Smooth muscle cell of trachea (primary cell): Measurements from ENCODE around the gene HBE1. TPM values are rescaled to one million over a fixed set of nuclear protein-coding genes. Genes with fewer than 3 reads are reported as not detected.

Source experiments
- total RNA-seq: library from RNA; depleted of rRNA; stranded (reverse); fragments of >200 nt; gene quantifications from 2 replicates; pipeline ENCODE4 v1.2.1, GENCODE V29; 2014

Gene HBE1
- 0.29 and 0.33 TPM in 2 replicates for total RNA-seq

DNA sequence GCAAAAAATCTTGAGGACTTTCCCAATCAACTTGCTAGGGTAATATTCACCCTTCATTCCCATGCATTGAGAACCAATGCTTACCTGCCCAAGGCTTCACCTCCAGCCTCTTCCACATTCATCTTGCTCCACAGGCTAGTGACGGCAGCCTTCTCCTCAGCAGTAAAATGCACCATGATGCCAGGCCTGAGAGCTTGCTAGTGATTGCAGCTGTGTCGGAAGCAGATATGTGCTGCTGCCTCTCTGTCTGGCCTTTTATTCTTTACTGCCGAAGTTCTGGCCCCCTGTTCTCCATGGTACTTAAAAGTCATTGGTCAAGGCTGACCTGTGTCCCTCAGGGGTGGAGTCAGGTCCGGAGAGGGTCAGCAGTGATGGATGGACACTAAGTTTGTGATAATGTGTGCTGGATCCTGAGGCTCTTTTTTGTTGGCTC lies at the start of gene HBE1:
TSS of gene HBE1 (minus strand) at position 231 of the 433 bp plus-strand sequence. CDS start at position 176, 55 bp downstream.

DNA sequence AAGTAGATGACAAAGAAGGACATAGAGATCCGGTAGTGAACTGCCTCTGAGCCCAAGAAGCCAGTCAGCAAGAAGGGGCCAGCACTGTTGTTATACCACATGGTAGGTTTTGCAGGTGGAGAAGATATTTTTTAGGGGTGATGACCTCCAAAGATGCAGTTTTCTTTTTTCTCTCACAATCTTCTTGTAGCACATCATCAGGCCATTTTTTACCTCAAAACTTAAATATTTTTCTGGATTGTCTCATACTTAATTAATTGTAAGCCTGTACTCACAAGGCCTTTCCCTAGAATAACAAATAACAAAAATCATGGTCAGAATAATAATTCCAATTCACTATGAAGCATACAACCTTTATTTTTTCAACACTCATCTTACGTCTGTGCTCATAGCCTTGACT lies 32.1 kb upstream of the HBE1 start, which contains the start of gene OR51B4:
TSS of gene OR51B4 (minus strand) at position 101 of the 400 bp plus-strand sequence. CDS start at position 101, 0 bp downstream.

DNA sequence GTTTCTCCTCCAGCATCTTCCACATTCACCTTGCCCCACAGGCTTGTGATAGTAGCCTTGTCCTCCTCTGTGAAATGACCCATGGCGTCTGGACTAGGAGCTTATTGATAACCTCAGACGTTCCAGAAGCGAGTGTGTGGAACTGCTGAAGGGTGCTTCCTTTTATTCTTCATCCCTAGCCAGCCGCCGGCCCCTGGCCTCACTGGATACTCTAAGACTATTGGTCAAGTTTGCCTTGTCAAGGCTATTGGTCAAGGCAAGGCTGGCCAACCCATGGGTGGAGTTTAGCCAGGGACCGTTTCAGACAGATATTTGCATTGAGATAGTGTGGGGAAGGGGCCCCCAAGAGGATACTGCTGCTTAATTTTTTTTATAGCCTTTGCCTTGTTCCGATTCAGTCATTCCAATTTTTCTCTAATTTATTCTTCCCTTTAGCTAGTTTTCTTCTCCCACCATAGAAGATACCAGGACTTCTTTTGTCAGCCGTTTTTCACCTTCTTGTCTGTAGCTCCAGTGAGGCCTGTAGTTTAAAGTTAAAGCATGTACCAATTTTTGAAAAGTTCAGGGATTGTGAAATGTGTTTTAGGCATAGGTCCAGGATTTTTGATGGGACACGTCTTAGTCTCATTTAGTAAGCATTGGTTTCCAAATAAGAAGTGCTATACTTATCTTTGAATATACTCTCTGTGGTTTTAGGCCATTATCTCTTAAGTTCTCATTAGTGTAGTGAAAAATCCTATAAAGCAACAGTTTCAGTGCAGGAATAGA lies 14.9 kb downstream of the HBE1 start, which contains the start of gene HBG2:
TSS of gene HBG2 (minus strand) at position 136 of the 768 bp plus-strand sequence. CDS start at position 83, 53 bp downstream.

DNA sequence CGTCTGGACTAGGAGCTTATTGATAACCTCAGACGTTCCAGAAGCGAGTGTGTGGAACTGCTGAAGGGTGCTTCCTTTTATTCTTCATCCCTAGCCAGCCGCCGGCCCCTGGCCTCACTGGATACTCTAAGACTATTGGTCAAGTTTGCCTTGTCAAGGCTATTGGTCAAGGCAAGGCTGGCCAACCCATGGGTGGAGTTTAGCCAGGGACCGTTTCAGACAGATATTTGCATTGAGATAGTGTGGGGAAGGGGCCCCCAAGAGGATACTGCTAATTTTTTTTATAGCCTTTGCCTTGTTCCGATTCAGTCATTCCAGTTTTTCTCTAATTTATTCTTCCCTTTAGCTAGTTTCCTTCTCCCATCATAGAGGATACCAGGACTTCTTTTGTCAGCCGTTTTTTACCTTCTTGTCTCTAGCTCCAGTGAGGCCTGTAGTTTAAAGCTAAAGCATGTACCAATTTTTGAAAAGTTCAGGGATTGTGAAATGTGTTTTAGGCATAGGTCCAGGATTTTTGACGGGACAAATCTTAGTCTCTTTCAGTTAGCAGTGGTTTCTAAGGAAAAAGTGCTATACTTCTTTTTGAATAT lies 19.8 kb downstream of the HBE1 start, which contains the start of gene HBG1:
TSS of gene HBG1 (minus strand) at position 51 of the 590 bp plus-strand sequence. CDS start 53 bp downstream, outside the sequence.

DNA sequence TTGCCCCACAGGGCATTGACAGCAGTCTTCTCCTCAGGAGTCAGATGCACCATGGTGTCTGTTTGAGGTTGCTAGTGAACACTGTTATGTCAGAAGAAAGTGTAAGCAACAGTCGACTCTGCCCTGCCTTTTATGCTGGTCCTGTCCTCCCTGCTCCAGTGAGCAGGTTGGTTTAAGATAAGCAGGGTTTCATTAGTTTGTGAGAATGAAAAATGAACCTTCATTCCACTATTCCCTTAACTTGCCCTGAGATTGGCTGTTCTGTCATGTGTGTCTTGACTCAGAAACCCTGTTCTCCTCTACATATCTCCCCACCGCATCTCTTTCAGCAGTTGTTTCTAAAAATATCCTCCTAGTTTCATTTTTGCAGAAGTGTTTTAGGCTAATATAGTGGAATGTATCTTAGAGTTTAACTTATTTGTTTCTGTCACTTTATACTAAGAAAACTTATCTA lies 35.3 kb downstream of the HBE1 start, which contains the start of gene HBD:
TSS of gene HBD (minus strand) at position 103 of the 454 bp plus-strand sequence. CDS start at position 53, 50 bp downstream.

DNA sequence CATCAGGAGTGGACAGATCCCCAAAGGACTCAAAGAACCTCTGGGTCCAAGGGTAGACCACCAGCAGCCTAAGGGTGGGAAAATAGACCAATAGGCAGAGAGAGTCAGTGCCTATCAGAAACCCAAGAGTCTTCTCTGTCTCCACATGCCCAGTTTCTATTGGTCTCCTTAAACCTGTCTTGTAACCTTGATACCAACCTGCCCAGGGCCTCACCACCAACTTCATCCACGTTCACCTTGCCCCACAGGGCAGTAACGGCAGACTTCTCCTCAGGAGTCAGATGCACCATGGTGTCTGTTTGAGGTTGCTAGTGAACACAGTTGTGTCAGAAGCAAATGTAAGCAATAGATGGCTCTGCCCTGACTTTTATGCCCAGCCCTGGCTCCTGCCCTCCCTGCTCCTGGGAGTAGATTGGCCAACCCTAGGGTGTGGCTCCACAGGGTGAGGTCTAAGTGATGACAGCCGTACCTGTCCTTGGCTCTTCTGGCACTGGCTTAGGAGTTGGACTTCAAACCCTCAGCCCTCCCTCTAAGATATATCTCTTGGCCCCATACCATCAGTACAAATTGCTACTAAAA lies 42.9 kb downstream of the HBE1 start, which contains the start of gene HBB:
TSS of gene HBB (minus strand) at position 340 of the 579 bp plus-strand sequence. CDS start at position 290, 50 bp downstream.

Other genes starting within 250 kb of the HBE1 start
- gene OR52J3, start 223.4 kb downstream of the HBE1 start, total RNA-seq: not detected in 2 replicates
- gene OR52E2, start 210.3 kb downstream of the HBE1 start, total RNA-seq: not detected in 2 replicates
- gene OR52E1, start 200.4 kb downstream of the HBE1 start, total RNA-seq: not detected in 2 replicates
- gene OR52A5, start 131.6 kb downstream of the HBE1 start, total RNA-seq: not detected in 2 replicates
- gene OR52A1, start 115.2 kb downstream of the HBE1 start, total RNA-seq: not detected in 2 replicates
- gene OR51V1, start 69.3 kb downstream of the HBE1 start, total RNA-seq: not detected in 2 replicates
- not detected in 2 replicates for gene HBB, start 42.9 kb downstream of the HBE1 start, total RNA-seq
- gene HBD, start 35.5 kb downstream of the HBE1 start, total RNA-seq: 0.83 and 1.0 TPM in 2 replicates
- not detected in 2 replicates for gene HBG1, start 20.1 kb downstream of the HBE1 start, total RNA-seq
- gene HBG2, start 15.2 kb downstream of the HBE1 start, total RNA-seq: not detected in 2 replicates
- not detected in 2 replicates for gene OR51B4, start 32.0 kb upstream of the HBE1 start, total RNA-seq
- not detected in 2 replicates for gene OR51B2, start 54.4 kb upstream of the HBE1 start, total RNA-seq
- 0.29 TPM in 1 of 2 replicates, not detected in the other for gene OR51B5, start 73.6 kb upstream of the HBE1 start, total RNA-seq
- gene OR51B6, start 81.6 kb upstream of the HBE1 start, total RNA-seq: not detected in 2 replicates
- not detected in 2 replicates for gene OR51M1, start 113.9 kb upstream of the HBE1 start, total RNA-seq
- not detected in 2 replicates for gene OR51Q1, start 152.2 kb upstream of the HBE1 start, total RNA-seq
- not detected in 2 replicates for gene OR51I1, start 171.6 kb upstream of the HBE1 start, total RNA-seq
- gene OR51I2, start 179.4 kb upstream of the HBE1 start, total RNA-seq: not detected in 2 replicates
- not detected in 2 replicates for gene OR52D1, start 218.7 kb upstream of the HBE1 start, total RNA-seq
- 0.15 and 0.17 TPM in 2 replicates for gene UBQLN3, start 240.0 kb upstream of the HBE1 start, total RNA-seq
- gene UBQLNL, start 246.8 kb upstream of the HBE1 start, total RNA-seq: 0.15 and 0.17 TPM in 2 replicates